Muscle of arm (tissue), 14 donors: ENCODE results near the gene JMJD8. TPM values are rescaled to one million over a fixed set of nuclear protein-coding genes. Genes with fewer than 3 reads are reported as not detected.

ENCODE experiments used
- DNase-seq: peaks from one replicate; pipeline ENCODE4 v3.0.0-alpha.2; 2013
- long read RNA-seq, 11 donors: transcript quantifications; one replicate each; lab custom pipeline, GENCODE V29; 2026
- polyA plus RNA-seq, 12 donors: library from polyadenylated mRNA; unstranded; fragments of 120-200 nt; gene quantifications; one replicate each; pipeline ENCODE4 v1.2.1, GENCODE V29; 2013; ENCODE audit not compliant: insufficient read length in 12 of 12

JMJD8 gene
- polyA plus RNA-seq, result 10 to 100 TPM in 11 of 12 donors, not detected in 1; 20.3 to 59.8 (median 28.4) TPM
- long read RNA-seq, donor 1, transcript JMJD8-201 (9 exons, 2,038 nt), result major isoform, 8 of 9 reads
- long read RNA-seq, donor 1, partial matches to known transcripts, result 0 of 9 reads
- long read RNA-seq, donor 1, other reads (novel, unspliced or antisense), result 0 of 9 reads
- long read RNA-seq, donor 2, transcript JMJD8-201 (9 exons, 2,038 nt), result major isoform, 9 of 95 reads
- long read RNA-seq, donor 2, partial matches to known transcripts, result 15 of 95 reads
- long read RNA-seq, donor 2, other reads (novel, unspliced or antisense), result 70 of 95 reads
- long read RNA-seq, donor 3, partial matches to known transcripts, result 0 of 3 reads
- long read RNA-seq, donor 3, other reads (novel, unspliced or antisense), result 0 of 3 reads
- long read RNA-seq, donor 4, partial matches to known transcripts, result 0 of 4 reads
- long read RNA-seq, donor 4, other reads (novel, unspliced or antisense), result 0 of 4 reads
- long read RNA-seq, donor 5, transcript JMJD8-201 (9 exons, 2,038 nt), result major isoform, 11 of 12 reads
- long read RNA-seq, donor 5, partial matches to known transcripts, result 0 of 12 reads
- long read RNA-seq, donor 5, other reads (novel, unspliced or antisense), result 0 of 12 reads
- long read RNA-seq, donor 6, partial matches to known transcripts, result 0 of 3 reads
- long read RNA-seq, donor 6, other reads (novel, unspliced or antisense), result 0 of 3 reads
- long read RNA-seq, donor 7, partial matches to known transcripts, result 0 of 5 reads
- long read RNA-seq, donor 7, other reads (novel, unspliced or antisense), result 0 of 5 reads
- long read RNA-seq, donor 8, transcript JMJD8-201 (9 exons, 2,038 nt), result major isoform, 9 of 106 reads
- long read RNA-seq, donor 8, partial matches to known transcripts, result 95 of 106 reads
- long read RNA-seq, donor 8, other reads (novel, unspliced or antisense), result 0 of 106 reads
- long read RNA-seq, donor 9, partial matches to known transcripts, result 16 of 55 reads
- long read RNA-seq, donor 9, other reads (novel, unspliced or antisense), result 35 of 55 reads
- long read RNA-seq, donor 10, transcript JMJD8-201 (9 exons, 2,038 nt), result major isoform, 9 of 9 reads
- long read RNA-seq, donor 10, partial matches to known transcripts, result 0 of 9 reads
- long read RNA-seq, donor 10, other reads (novel, unspliced or antisense), result 0 of 9 reads
- long read RNA-seq, donor 11, transcript JMJD8-201 (9 exons, 2,038 nt), result major isoform, 7 of 11 reads
- long read RNA-seq, donor 11, partial matches to known transcripts, result 0 of 11 reads
- long read RNA-seq, donor 11, other reads (novel, unspliced or antisense), result 0 of 11 reads

GRCh38 chr16:684071-684794 lies at the start of gene JMJD8:
Gene JMJD8, minus strand, starts transcription at chr16:684334. Its CDS starts 15 bp downstream, at chr16:684319.
- DNase-seq, result peak; percentile 96

GRCh38 chr16:733382-734207 lies 49.5 kb upstream of the JMJD8 start:
- no peak for DNase-seq

GRCh38 chr16:732936-733335 lies 48.8 kb upstream of the JMJD8 start:
- DNase-seq, result no peak

GRCh38 chr16:732332-732731 lies 48.2 kb upstream of the JMJD8 start:
- DNase-seq, result no peak

GRCh38 chr16:730666-731509 lies 46.8 kb upstream of the JMJD8 start:
- DNase-seq, result no peak

- no peak for DNase-seq
Observed at GRCh38 chr16:729768-730665, 45.9 kb upstream of the JMJD8 start.

GRCh38 chr16:728890-729744 lies 45.0 kb upstream of the JMJD8 start:
- no peak for DNase-seq

GRCh38 chr16:728131-728889 lies 44.2 kb upstream of the JMJD8 start:
- DNase-seq, result no peak

GRCh38 chr16:727291-727977 lies 43.3 kb upstream of the JMJD8 start:
- no peak for DNase-seq

GRCh38 chr16:726438-727290 lies 42.5 kb upstream of the JMJD8 start, which contains the start of the genes CCDC78 and HAGHL:
Gene CCDC78, minus strand, starts transcription at chr16:726443. Its CDS starts 76 bp downstream, at chr16:726367.
Gene HAGHL, plus strand, starts transcription at chr16:727106. Its CDS starts 404 bp downstream, at chr16:727510.
- no peak for DNase-seq

GRCh38 chr16:726188-726437 lies 42.0 kb upstream of the JMJD8 start:
- DNase-seq, result no peak

GRCh38 chr16:725463-726187 lies 41.5 kb upstream of the JMJD8 start:
- DNase-seq, result no peak

GRCh38 chr16:725041-725376 lies 40.9 kb upstream of the JMJD8 start:
- no peak for DNase-seq
